Liver (tissue), 9 donors: ENCODE data around the gene MAML3. TPM values are rescaled to one million over a fixed set of nuclear protein-coding genes. Genes with fewer than 3 reads are reported as not detected.
A peak's percentile ranks its signal among the peaks of the same experiment; 100 is the strongest.

Experiments
- DNase-seq: peaks from one replicate; pipeline ENCODE4 v3.0.0-alpha.2; 2017; ENCODE audit warnings: low spot score
- H3K27ac ChIP-seq, 2 donors: one replicate each; pipeline ENCODE4 v1.7.0; 2013; ENCODE audit warnings: inconsistent platforms in 2 of 2, low read length in 2 of 2, control low read depth in 1 of 2, low read depth in 1 of 2, mild to moderate bottlenecking in 1 of 2
- H3K27me3 ChIP-seq, 4 donors: one replicate each; pipeline versions ENCODE4 v1.6.1 to v1.7.0; 2013; ENCODE audit warnings: low read length in 3 of 4, inconsistent platforms in 1 of 4, mild to moderate bottlenecking in 1 of 4, moderate library complexity in 1 of 4; ENCODE audit not compliant: control insufficient read depth in 4 of 4, insufficient read depth in 4 of 4
- H3K36me3 ChIP-seq, 4 donors: one replicate each; pipeline versions ENCODE4 v1.6.1 to v1.7.0; 2013; ENCODE audit warnings: low read length in 3 of 4, mild to moderate bottlenecking in 3 of 4, low read depth in 1 of 4, moderate library complexity in 1 of 4; ENCODE audit not compliant: control insufficient read depth in 4 of 4, insufficient read depth in 3 of 4
- H3K4me1 ChIP-seq, 4 donors: one replicate each; pipeline versions ENCODE4 v1.6.1 to v1.7.0; 2013; ENCODE audit warnings: low read length in 3 of 4, mild to moderate bottlenecking in 3 of 4, moderate library complexity in 1 of 4; ENCODE audit not compliant: control insufficient read depth in 4 of 4, insufficient read depth in 4 of 4
- H3K4me3 ChIP-seq, 3 donors: one replicate each; pipeline versions ENCODE4 v1.6.1 to v1.7.0; 2013; ENCODE audit warnings: low read length in 3 of 3, control low read depth in 1 of 3, low read depth in 1 of 3, mild to moderate bottlenecking in 1 of 3
- H3K9ac ChIP-seq, 2 donors: one replicate each; pipeline ENCODE4 v1.7.0; 2013; ENCODE audit warnings: low read length in 2 of 2, mild to moderate bottlenecking in 2 of 2, moderate library complexity in 2 of 2, control low read depth in 1 of 2, low read depth in 1 of 2
- H3K9me3 ChIP-seq, 4 donors: one replicate each; pipeline versions ENCODE4 v1.6.1 to v1.7.0; 2013; ENCODE audit warnings: low read length in 3 of 4; ENCODE audit not compliant: control insufficient read depth in 4 of 4
- EGR1 ChIP-seq, 2 donors: IDR thresholded peaks; 2 replicates each; pipeline ENCODE4 v1.6.1; 2016 to 2018; ENCODE audit warnings: antibody characterized with exemption in 2 of 2, low read depth in 2 of 2
- FOXA1 ChIP-seq: IDR thresholded peaks from 2 replicates; pipeline ENCODE4 v1.6.1; 2016; ENCODE audit warnings: antibody characterized with exemption
- FOXA2 ChIP-seq: IDR thresholded peaks from 2 replicates; pipeline ENCODE4 v1.6.1; 2016; ENCODE audit warnings: antibody characterized with exemption
- GABPA ChIP-seq, 2 donors: IDR thresholded peaks in 1 of 2; conservative IDR thresholded peaks in 1 of 2; 2 replicates each; pipeline ENCODE4 v1.6.1; 2016; ENCODE audit warnings: antibody characterized with exemption in 2 of 2, mild to moderate bottlenecking in 1 of 2, moderate library complexity in 1 of 2
- HNF4A ChIP-seq, 2 donors: conservative IDR thresholded peaks; 2 replicates each; pipeline ENCODE4 v1.6.1; 2016; ENCODE audit warnings: antibody characterized with exemption in 2 of 2, mild to moderate bottlenecking in 2 of 2
- HNF4G ChIP-seq: IDR thresholded peaks from 2 replicates; pipeline ENCODE4 v1.6.1; 2016; ENCODE audit warnings: antibody characterized with exemption
- JUND ChIP-seq, 2 donors: IDR thresholded peaks; 2 replicates each; pipeline ENCODE4 v1.6.1; 2016; ENCODE audit warnings: antibody characterized with exemption in 2 of 2
- NR2F2 ChIP-seq: IDR thresholded peaks from 2 replicates; pipeline ENCODE4 v1.6.1; 2016; ENCODE audit warnings: antibody characterized with exemption
- RAD21 ChIP-seq, 2 donors: IDR thresholded peaks; 2 replicates each; pipeline ENCODE4 v1.6.1; 2016; ENCODE audit warnings: antibody characterized with exemption in 2 of 2, mild to moderate bottlenecking in 2 of 2
- RXRA ChIP-seq, 2 donors: IDR thresholded peaks; 2 replicates each; pipeline ENCODE4 v1.6.1; 2017 to 2018; ENCODE audit warnings: antibody characterized with exemption in 2 of 2, mild to moderate bottlenecking in 1 of 2
- SP1 ChIP-seq: IDR thresholded peaks from 2 replicates; pipeline ENCODE4 v1.6.1; 2018; ENCODE audit warnings: antibody characterized with exemption, mild to moderate bottlenecking
- TAF1 ChIP-seq: conservative IDR thresholded peaks from 2 replicates; pipeline ENCODE4 v1.6.1; 2016; ENCODE audit warnings: antibody characterized with exemption, mild to moderate bottlenecking
- YY1 ChIP-seq: IDR thresholded peaks from 2 replicates; pipeline ENCODE4 v1.6.1; 2016; ENCODE audit warnings: antibody characterized with exemption, mild to moderate bottlenecking
- WGBS: extraction: QIAGEN DNeasy Blood & Tissue Kit; methylation state at CpG from one replicate; pipeline ENCODE4 v1.1.7; 2013; 5-methylcytosine and 5-hydroxymethylcytosine counted together
- polyA plus RNA-seq, 2 donors: library from polyadenylated mRNA; stranded (reverse) in 1 of 2; unstranded in 1 of 2; fragments of 200-250 nt in 1 of 2; fragments of >200 nt in 1 of 2; fragmentation: Nextera tagmentation in 1 of 2; extraction: Ambion mirVana in 1 of 2; gene quantifications; one replicate each; pipeline versions ENCODE4 v1.2.1 to v1.2.3, GENCODE V29; 2013 to 2015
- total RNA-seq, 2 donors: library from RNA; depleted of rRNA; stranded (reverse); fragments of >200 nt; gene quantifications; one replicate each; pipeline ENCODE4 v1.2.3, GENCODE V29; 2014
- TF ChIP-seq, protein P1 (sequence below): IDR thresholded peaks from 2 replicates; pipeline ENCODE4 v1.6.1; 2016; ENCODE audit warnings: antibody characterized with exemption
- TF ChIP-seq, protein P2 (sequence below): fragments of 150-350 bp; IDR thresholded peaks from 2 replicates; pipeline ENCODE4 v1.5.1; 2017; ENCODE audit warnings: improper control_type of control experiment, low read depth, low read length; ENCODE audit not compliant: missing input control
- TF ChIP-seq, protein P3 (sequence below): IDR thresholded peaks from 2 replicates; pipeline ENCODE4 v1.6.1; 2016; ENCODE audit warnings: antibody characterized with exemption
- TF ChIP-seq, protein P4 (sequence below): IDR thresholded peaks from 2 replicates; pipeline ENCODE4 v1.6.1; 2016; ENCODE audit warnings: antibody characterized with exemption
- TF ChIP-seq, protein P5 (sequence below): IDR thresholded peaks from 2 replicates; pipeline ENCODE4 v1.6.1; 2016; ENCODE audit warnings: antibody characterized with exemption, mild to moderate bottlenecking
- donor health status: healthy.
- donor health status: healthy.
- donor health status: healthy.
- donor health status: healthy.
- donor health status: healthy.

Gene MAML3
- total and polyA plus RNA-seq, 4 donors, result 1.3 to 4.3 (median 2.7) TPM

DNA sequence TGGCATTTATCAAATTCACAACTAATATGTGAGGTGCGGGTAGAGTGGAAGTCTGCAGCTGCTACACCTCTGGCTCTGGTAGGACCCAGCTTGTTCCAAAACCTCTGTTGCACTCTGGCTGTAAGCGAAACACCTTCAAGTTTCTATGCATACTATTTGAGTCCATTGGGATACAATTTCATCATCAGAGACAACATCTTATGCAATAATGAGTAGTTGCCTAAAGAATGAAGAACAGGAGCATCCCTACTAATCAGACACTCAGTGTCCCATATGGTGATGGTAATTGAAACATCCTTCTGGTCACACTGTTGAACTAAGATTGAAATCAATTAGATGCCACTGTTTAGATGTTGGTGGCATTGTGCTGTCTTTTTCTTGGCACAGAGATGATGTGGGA lies 309.9 kb downstream of the MAML3 start (continued):
- TF ChIP-seq, protein P1, sequence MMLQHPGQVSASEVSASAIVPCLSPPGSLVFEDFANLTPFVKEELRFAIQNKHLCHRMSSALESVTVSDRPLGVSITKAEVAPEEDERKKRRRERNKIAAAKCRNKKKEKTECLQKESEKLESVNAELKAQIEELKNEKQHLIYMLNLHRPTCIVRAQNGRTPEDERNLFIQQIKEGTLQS, result peak; percentile 48
- TF ChIP-seq, protein P2, sequence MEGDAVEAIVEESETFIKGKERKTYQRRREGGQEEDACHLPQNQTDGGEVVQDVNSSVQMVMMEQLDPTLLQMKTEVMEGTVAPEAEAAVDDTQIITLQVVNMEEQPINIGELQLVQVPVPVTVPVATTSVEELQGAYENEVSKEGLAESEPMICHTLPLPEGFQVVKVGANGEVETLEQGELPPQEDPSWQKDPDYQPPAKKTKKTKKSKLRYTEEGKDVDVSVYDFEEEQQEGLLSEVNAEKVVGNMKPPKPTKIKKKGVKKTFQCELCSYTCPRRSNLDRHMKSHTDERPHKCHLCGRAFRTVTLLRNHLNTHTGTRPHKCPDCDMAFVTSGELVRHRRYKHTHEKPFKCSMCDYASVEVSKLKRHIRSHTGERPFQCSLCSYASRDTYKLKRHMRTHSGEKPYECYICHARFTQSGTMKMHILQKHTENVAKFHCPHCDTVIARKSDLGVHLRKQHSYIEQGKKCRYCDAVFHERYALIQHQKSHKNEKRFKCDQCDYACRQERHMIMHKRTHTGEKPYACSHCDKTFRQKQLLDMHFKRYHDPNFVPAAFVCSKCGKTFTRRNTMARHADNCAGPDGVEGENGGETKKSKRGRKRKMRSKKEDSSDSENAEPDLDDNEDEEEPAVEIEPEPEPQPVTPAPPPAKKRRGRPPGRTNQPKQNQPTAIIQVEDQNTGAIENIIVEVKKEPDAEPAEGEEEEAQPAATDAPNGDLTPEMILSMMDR, result no peak
- TF ChIP-seq FOXA2, result no peak
- TF ChIP-seq GABPA (IDR thresholded peaks at IDR 0.05 in 1 of 2, conservative IDR thresholded peaks at IDR 0.05 in 1 of 2), result no peak
- peak in 1 of 2 donors; percentile 8 for TF ChIP-seq RAD21 (IDR thresholded peaks at IDR 0.05)

DNA sequence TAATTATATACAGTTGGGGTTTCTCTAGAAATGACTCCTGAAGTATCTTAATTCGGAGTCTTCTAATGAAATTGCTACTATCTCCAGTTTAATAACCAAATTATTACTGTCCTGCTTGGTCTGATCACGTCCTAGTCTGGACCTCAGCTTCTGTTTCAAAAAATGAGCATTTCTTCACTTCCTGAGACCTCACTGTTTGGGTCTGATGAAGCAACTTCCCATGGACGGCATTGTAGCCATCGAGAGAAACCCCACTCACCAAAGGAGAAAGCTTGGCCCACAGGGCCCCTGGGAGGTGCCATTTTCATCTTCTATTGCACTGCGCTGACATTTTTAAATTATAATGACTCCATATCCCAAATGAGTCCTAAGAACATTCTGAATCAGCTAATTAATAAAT lies 310.3 kb downstream of the MAML3 start:
- TF ChIP-seq FOXA2, result no peak
- TF ChIP-seq, protein P3, sequence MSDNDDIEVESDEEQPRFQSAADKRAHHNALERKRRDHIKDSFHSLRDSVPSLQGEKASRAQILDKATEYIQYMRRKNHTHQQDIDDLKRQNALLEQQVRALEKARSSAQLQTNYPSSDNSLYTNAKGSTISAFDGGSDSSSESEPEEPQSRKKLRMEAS, result no peak
- TF ChIP-seq, protein P1, result no peak
- no peak for TF ChIP-seq EGR1 (IDR thresholded peaks at IDR 0.05; ENCODE audit: low read depth in 2 of 2)
- no peak for TF ChIP-seq GABPA (IDR thresholded peaks at IDR 0.05 in 1 of 2, conservative IDR thresholded peaks at IDR 0.05 in 1 of 2)
- no peak for TF ChIP-seq FOXA1
- TF ChIP-seq SP1, result no peak
- no peak for TF ChIP-seq RXRA (IDR thresholded peaks at IDR 0.05)
- no peak for TF ChIP-seq NR2F2
- TF ChIP-seq, protein P2, result no peak
- TF ChIP-seq JUND (IDR thresholded peaks at IDR 0.05), result no peak
- no peak for TF ChIP-seq TAF1
- TF ChIP-seq, protein P4, sequence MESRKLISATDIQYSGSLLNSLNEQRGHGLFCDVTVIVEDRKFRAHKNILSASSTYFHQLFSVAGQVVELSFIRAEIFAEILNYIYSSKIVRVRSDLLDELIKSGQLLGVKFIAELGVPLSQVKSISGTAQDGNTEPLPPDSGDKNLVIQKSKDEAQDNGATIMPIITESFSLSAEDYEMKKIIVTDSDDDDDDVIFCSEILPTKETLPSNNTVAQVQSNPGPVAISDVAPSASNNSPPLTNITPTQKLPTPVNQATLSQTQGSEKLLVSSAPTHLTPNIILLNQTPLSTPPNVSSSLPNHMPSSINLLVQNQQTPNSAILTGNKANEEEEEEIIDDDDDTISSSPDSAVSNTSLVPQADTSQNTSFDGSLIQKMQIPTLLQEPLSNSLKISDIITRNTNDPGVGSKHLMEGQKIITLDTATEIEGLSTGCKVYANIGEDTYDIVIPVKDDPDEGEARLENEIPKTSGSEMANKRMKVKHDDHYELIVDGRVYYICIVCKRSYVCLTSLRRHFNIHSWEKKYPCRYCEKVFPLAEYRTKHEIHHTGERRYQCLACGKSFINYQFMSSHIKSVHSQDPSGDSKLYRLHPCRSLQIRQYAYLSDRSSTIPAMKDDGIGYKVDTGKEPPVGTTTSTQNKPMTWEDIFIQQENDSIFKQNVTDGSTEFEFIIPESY, result no peak
- TF ChIP-seq RAD21 (IDR thresholded peaks at IDR 0.05), result no peak
- no peak for TF ChIP-seq HNF4A (conservative IDR thresholded peaks at IDR 0.05)
- no peak for TF ChIP-seq HNF4G
- TF ChIP-seq YY1, result no peak
- TF ChIP-seq, protein P5, sequence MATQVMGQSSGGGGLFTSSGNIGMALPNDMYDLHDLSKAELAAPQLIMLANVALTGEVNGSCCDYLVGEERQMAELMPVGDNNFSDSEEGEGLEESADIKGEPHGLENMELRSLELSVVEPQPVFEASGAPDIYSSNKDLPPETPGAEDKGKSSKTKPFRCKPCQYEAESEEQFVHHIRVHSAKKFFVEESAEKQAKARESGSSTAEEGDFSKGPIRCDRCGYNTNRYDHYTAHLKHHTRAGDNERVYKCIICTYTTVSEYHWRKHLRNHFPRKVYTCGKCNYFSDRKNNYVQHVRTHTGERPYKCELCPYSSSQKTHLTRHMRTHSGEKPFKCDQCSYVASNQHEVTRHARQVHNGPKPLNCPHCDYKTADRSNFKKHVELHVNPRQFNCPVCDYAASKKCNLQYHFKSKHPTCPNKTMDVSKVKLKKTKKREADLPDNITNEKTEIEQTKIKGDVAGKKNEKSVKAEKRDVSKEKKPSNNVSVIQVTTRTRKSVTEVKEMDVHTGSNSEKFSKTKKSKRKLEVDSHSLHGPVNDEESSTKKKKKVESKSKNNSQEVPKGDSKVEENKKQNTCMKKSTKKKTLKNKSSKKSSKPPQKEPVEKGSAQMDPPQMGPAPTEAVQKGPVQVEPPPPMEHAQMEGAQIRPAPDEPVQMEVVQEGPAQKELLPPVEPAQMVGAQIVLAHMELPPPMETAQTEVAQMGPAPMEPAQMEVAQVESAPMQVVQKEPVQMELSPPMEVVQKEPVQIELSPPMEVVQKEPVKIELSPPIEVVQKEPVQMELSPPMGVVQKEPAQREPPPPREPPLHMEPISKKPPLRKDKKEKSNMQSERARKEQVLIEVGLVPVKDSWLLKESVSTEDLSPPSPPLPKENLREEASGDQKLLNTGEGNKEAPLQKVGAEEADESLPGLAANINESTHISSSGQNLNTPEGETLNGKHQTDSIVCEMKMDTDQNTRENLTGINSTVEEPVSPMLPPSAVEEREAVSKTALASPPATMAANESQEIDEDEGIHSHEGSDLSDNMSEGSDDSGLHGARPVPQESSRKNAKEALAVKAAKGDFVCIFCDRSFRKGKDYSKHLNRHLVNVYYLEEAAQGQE, result no peak
- Histone ChIP-seq H3K9ac (no peak overlapping the region), H3K4me3 (no peak overlapping the region), H3K9me3 (no peaks in the 10 kb centered on the region), H3K27ac (no peak overlapping the region), H3K36me3 (no peaks in the 10 kb centered on the region), H3K27me3 (no peaks in the 10 kb centered on the region), H3K4me1 (peaks cover 12 to 49% (median 32%) of the 10 kb centered on the region in 4 donors)
- 87% methylated on average over 5 of the region's 5 CpGs for WGBS
- DNase-seq, result no peak
